GOT3 (cell line): ENCODE results near the gene ARIH2.

ENCODE experiments used
- DNase-seq: peaks from one replicate; lab custom pipeline; 2025; ENCODE audit warnings: mixed read lengths; lab: John Stamatoyannopoulos, UW

ARIH2 gene

DNA sequence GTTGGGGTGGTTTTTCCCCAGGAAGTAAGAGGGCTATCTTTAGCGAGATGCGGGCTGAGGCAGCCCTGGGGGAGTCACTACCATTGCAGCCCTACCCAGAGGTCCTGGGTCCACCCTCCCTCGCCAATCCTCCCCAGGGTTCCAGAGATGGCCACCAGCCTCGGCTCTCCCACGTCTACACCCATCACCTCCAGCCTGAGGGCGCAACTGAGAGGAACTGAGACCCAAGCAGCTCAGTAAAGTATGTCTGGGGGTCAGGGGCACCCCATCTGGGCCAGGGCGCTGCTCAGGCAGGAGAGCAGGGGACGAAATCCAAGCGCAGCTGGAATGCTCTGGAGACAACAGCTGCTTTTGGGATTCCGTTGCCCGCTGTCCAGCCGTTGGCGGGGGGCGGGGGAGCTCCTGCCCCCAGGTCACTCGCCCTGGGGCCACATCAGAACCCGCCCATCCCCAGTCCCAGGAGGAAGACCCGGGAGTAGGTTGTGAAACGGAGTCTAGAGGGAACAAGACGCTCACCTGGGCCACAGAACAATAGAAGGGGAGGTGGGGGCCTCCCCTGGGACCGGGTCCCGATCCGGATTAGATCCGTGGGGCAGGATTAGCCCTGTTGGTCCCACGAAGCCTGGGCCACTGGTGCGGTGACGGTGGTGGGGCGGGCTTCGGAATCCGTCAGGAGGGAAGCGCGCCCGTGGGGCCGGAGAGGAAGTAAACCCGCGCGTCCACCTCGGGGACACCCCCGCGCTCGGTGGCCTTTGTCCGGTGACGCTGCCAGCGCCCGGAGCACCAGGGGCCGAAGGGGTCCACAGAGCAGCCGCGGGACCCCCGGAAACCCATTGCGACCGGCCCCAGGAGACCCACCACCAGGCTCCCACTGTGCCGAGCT, 101.9 kb downstream of the ARIH2 start:
- no peak for DNase-seq

DNA sequence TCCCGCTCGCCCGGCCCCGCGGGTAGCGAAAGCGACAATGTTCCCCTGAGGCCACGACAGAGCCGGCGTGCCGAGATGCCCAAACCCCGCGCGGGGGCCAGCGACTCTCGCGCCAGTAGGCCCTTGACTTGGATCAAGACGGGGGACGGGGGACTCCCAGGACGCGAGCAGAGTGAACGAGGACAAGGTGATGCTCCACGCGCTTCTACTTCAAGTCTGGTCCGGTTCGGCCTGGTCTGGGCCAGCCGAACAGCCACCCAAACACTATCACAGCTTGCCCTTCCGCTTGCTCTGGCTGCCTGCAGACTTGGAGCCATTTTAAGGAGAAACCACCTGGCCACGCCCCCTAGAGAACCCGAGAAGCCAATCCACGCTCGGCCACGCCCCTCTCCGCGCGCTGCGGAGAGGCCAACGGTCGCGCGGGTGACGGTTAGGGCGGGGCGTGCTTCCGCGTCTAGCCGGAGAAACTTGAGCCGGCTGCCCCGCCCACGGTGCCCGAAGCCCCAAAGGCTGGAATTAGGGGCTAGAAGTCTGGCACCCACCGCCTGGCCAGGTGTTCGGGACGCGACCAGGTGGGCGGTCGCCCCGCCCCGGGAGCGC, 102.7 kb downstream of the ARIH2 start:
- DNase-seq: peak; percentile 93

DNA sequence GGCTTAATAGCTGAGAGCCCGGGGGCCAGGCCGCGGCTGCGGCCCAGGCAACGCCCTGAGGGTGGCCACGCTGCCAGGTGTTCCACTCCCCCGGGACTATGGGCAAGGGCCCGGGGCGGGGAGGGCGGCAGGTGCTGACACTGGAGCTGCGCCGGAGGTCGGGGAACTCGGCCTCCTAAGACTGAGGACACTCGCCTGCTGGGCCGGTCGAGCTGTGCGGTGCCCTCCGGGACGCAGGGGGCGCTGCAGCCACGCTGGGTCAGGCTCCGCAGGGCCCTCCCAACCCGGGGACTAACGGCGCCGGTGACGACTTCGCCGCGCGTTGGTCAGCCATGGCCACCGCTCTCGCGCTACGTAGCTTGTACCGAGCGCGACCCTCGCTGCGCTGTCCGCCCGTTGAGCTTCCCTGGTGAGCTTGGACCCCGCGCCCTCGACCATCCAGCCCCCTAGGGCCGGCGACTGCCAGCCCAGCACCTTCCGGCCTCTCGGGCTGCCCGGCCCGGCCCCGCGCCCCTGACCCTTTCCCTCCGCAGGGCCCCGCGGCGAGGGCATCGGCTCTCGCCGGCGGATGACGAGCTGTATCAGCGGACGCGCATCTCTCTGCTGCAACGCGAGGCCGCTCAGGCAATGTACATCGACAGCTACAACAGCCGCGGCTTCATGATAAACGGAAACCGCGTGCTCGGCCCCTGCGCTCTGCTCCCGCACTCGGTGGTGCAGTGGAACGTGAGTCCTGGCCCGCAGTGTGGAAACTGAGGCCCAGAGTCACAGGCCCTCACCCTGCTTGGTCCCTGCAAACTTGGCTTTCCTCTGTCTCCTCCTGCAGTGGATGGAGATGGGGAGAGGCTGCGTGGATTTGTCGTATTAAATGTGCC, 103.4 kb downstream of the ARIH2 start, which contains the start of gene NDUFAF3:
Gene NDUFAF3 (plus strand): TSS at position 309 of the 875 bp plus-strand sequence. CDS start 24 bp downstream, at position 333.
- peak; percentile 75 for DNase-seq

DNA sequence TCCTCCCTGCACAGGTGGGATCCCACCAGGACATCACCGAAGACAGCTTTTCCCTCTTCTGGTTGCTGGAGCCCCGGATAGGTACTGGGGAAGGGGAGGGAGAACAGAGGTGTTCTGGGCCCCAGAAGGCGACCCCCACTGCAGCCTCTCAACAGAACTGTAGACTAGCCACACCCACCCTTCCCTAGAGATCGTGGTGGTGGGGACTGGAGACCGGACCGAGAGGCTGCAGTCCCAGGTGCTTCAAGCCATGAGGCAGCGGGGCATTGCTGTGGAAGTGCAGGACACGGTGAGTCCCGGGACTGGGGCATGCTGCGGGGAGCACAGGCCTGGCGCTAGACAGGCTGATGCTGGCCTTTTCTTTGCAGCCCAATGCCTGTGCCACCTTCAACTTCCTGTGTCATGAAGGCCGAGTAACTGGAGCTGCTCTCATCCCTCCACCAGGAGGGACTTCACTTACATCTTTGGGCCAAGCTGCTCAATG, 104.1 kb downstream of the ARIH2 start:
- DNase-seq: no peak

DNA sequence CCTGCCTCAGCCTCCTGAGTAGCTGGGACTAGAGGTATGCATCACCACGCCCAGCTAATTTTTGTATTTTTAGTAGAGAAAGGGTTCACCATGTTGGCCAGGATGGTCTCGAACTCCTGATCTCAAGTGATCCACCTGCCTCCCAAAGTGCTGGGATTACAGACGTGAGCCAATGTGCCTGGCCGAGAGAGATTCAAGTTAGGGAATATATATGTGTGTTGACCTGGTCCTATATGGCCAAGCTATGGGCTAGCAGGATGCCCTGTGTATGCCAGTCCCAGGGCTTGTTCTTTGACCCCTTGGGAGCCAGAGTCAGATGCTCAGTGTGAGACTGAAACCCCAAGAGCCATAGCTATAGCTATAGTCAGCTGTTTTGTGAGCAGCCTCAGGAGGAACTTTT, 105.1 kb downstream of the ARIH2 start:
- no peak for DNase-seq

DNA sequence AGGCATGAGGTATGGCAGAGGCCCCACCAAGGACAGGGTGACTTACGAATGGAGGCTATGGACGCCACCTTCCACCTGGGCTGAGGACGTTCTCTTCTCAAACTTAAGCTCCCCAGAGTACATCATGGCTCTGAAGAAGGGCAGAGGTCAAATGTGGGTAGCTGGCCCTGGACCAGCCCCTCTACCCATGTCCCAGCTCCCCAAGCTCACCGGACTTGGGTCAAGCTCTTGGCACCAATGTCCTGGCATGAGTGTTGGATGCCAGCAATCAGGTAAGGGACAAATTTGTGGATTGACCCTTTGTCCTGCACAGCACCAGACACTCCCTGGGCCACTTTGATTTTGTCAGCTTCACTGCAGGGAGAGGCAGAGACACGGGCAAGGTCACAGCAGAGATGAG, 105.8 kb downstream of the ARIH2 start:
- DNase-seq: no peak

DNA sequence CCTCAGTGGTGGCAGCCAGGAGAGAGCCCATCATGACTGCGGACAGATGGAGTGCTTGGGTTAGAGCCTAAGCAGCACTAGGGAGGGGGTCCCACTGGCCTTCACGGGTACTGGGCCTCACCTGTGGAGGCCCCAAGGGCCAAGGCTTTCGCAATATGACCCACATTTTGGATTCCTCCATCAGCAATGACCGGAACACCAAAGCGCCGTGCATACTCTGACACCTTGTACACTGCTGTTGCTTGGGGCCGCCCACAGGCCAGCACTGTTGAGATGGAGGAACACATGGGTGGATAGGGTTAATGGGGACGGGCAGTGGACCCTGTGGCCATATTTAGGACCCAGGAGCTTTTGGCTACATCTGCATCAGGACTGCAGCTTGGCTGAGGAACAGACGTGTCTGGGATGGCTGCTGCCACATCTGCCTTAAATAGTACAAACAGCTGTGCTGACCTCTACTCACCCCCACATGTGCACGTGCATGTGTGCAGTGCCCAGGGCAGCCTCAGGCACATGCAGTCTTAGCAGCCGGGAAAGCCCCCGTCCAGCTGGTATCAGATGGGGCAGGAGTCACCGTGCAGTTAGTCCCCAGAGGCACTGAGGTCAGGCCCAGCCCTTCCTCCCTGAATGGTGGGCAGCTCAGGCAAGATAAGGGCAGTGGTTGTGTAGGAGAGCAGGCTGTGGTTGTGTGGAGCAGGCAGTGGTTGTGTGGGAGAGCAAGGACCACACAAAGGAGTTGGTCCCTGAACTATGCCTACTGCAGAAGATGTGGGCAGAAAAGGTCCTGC, 106.6 kb downstream of the ARIH2 start:
- DNase-seq: no peak

DNA sequence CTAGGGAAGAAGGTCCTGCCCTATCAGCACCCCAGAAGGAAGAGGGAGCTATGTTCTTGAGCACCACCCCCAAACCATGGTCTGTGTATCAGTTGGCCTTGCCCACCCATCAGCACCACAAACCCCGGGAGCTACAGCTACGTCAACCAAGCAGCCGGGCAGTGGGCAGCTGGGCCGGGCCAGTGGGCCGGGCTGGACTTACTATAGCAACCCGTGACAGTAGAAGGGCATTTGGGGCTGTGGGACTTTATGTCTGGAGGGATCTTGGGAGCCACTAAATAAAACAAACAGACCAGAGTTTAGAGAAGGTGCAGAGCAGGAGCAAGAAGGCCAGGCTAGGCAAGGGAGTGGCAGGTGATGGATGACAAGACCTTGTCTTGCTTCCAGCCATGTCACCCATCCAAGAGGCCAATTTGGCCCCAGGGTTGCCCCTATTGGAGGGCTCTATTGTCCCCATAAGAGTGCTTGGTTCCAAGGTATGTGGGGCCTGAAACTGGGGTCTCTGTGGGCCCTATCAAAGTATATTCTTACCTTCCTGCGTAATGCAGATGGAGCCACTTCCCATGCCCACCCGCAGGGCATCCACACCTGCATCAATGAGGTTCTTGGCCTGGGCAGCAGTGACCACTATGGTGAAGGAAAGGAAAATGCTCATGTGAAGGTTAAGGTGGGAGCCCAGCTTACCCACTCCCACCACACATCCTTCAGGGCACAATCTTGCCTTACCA, 107.3 kb downstream of the ARIH2 start:
- no peak for DNase-seq

DNA sequence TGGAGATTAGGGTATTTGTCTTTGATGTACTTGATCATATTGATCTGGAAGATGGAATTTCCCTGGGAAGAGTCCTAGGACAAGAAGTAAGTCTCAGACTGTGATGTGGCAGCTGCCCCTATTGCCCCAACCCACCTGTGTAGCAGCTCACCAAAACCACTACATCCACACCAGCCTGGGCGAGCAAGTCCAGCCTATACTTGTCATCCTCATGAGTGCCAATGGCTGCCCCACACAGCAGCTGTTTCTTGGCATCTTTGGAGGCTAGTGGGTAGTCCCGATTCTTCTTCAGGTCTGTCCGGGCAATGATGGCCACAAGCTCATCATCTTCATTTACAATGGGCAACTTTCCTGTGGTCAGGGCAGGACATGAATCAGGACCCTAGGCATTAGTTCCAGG, 107.9 kb downstream of the ARIH2 start:
- no peak for DNase-seq

DNA sequence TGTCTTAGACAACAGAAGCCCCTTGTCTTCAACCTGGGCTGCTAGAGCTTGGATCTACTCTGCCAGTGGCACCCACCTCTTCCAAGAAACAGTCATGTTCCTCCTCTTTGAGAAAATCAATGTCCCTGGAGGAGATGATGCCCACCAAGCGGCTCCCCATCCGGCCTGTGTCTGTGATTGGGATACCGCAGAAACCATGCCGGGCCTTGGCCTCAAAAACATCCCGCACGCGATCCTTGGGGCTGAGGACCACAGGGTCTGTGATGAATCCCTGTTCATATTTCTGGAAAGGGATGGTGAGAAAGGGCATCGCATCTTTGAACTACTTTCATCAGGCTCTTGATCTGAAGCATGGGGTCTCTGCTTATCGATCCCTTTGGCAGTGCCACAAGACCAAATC, 109.0 kb downstream of the ARIH2 start:
- no peak for DNase-seq

DNA sequence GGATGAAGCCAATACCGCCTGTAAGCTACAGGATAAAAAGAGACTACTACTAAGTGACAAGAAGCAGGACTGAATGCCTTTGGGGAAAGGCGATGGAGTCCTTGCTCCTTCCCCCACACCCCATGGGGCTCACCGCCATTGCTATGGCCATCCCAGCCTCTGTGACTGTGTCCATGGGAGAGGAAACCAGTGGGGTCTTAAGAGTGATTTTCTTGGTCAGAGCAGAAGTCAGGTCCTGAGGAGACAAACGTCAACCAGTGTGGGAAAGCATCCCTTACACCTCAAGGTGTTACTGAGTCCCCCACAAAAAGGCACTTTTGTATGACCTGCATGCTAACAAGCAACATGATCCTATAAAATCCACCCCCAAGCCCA, 109.6 kb downstream of the ARIH2 start:
- DNase-seq: no peak

DNA sequence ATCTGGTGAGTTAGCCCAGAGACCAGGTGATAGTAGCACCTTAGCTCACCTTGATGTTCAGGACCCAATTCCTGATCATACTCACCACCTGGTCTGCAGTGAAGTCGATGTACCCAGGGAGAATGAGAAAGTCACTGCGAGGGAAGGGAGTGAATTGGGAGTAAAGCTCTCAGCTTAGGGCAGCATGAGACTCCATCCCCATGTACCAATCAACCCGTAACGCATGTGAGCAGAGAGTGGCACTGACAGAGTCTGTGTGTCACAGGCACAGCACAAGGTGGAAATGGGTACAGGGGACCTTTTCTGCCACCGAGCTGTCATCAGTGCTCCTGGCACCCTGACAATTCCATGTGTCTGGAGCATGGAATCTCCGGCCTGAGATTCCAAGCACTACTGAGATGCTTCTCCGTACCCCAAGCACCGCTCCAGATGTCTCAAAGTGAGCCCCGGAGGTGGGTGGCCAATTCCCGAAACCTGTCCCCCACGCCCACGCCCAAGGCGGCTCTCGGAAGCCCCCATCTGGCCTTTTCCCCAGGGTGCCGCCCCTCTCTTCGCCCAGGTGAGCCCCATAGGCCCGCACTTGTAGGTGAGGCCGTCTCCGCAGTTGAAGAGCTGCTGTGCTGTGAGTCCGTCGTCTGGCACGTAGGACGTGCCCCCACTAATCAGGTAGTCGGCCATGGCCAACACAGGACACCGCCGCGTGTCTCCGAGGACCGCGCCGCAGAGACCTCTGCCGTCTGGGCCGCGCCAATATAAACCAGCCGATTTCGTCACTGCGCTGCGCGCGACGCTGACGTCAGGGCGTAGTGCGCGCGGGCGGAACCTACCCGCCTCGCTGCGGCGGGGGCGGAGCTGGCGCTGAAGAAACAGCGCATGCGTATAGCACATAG, 110.3 kb downstream of the ARIH2 start, which contains the start of gene IMPDH2:
Gene IMPDH2 (minus strand): TSS at position 726 of the 890 bp plus-strand sequence. CDS start 48 bp downstream, at position 678.
- peak; percentile 57 for DNase-seq

DNA sequence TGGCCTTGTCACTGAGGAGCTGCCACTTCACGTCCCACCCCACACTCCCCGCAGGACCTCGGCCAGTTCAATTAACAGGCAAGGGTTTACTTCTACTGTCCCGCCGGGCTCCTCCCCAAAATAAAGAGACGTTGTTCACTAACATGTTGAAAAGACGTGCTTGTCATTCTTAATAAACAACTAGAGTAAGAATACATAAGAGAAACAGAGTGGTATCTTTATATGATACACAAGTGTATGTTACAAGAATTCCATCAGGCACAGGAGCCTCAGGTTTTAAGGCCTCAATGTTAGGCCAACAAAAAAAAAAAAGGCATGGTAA, 110.9 kb downstream of the ARIH2 start:
- no peak for DNase-seq

DNA sequence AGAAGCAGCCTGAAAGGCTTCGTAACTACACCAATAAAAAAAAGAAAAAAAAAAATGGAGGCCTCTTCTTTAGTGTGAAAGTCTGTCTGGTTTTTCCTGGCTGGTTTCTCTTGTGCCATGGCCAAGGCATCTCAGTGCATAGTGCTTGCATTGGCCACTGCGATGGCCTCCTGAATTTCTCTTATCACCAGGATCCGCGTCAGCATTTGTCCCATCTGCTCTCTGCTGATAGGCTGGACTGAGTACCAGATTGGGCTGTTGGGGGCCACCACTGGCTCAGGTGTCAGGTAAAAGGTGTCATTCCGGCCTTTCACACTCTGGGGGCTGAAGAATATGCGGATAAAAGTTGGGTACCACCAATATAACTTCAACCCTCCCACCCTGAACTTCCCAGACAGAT, 111.7 kb downstream of the ARIH2 start:
- no peak for DNase-seq

DNA sequence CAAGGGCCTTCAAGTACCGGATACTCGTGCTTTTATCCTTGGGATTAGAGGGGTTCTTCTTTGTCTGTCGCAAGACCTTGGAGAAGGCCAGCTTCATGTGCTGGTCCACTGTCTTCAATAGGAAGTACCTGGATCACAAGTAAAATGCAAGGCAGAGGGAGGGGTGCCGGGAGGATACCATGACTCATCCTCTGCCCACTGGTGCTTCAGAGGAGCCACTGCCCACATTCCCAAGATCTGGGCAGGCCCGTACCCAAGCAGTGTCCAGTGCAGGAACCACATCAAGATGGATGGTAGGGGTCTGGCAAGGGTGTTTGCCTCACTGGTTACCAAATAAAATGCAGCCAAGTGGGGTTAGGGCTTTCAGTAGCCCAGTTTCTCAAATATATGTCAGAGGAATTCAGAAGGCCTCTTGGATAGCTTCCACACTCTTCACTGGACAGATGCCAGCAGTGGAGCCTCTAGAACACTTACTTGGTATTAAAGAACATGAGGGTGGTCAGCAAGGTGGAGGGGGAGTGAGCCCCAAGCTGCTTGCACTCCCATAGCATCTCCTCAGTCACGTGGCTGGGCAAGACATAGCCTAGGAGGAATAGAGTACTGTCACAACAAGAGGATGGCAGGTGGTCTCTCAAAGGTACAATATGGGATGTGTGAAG, 114.1 kb downstream of the ARIH2 start:
- no peak for DNase-seq

DNA sequence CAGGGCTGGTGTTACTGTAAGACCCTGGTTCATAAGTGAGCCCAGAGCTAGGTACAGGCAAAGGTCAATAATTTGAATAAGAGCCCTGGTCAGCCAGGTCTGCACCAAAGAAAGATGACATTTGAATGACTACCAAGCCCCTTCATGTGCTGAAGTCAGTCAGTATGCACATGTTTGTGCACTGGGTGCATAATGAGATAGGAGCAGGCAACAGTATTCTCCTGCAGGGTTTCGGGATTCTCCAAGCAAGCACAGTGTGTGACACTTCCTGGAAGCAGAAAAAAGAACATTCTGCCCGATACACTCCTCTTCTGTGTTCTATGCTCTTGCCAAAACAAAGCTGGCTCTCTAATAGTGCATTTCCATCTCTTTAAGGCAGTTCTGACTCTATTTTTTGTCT, 116.0 kb downstream of the ARIH2 start:
- no peak for DNase-seq

DNA sequence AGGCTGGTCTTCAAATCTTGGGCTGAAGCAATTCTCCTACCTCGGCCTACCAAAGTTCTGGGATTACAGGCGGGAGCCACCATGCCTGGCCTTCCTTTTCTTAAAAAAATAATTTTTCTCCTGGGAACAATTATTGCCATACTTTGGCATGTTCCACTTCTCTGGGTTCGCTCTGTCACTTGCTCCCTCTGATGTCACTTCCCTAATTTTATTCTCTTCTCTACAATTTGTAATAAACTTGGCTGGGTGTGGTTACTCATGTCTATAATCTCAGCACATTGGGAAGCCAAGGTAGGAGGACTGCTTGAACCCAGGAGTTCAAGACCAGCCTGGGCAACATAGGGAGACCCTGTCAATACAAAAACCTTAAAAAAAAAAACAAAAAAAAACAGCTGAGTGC, 116.6 kb downstream of the ARIH2 start:
- DNase-seq: no peak
